ENCODE data around the gene LIAS. TPM values are rescaled to one million over a fixed set of nuclear protein-coding genes. Genes with fewer than 3 reads are reported as not detected.
"Not testable (repeated sequence)": the region's sequence is repeated elsewhere in the genome, so short reads cannot be mapped to it uniquely, and the experiment has no call there.

Gene LIAS
- total RNA-seq, 1 donor: 6.9 TPM

DNA sequence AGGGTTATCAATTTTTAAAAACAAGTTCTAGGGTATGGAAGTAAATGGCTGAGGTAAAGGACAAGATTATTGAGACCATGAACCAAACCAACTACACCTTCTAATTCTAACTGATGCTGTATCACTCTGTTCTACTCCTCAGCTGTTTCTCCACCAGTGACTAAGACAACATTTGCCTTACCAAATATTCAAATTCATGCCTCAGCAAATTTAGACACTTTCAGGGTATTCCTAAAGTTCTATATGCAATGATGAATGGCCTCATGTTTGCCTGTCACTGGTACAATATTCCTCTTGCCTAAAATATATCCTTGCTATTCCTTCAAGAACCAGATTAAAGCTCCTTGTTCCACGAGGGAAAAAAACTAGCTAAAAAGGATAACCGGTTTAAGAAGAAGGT lies 5.1 kb upstream of the LIAS start:
- no peak for DNase-seq (ENCODE audit: low read depth)
- H3K4me3 ChIP-seq (ENCODE audit: low read depth, low read length): no peak overlapping the region
- TF ChIP-seq, protein P1, sequence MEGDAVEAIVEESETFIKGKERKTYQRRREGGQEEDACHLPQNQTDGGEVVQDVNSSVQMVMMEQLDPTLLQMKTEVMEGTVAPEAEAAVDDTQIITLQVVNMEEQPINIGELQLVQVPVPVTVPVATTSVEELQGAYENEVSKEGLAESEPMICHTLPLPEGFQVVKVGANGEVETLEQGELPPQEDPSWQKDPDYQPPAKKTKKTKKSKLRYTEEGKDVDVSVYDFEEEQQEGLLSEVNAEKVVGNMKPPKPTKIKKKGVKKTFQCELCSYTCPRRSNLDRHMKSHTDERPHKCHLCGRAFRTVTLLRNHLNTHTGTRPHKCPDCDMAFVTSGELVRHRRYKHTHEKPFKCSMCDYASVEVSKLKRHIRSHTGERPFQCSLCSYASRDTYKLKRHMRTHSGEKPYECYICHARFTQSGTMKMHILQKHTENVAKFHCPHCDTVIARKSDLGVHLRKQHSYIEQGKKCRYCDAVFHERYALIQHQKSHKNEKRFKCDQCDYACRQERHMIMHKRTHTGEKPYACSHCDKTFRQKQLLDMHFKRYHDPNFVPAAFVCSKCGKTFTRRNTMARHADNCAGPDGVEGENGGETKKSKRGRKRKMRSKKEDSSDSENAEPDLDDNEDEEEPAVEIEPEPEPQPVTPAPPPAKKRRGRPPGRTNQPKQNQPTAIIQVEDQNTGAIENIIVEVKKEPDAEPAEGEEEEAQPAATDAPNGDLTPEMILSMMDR (IDR thresholded peaks at IDR 0.05; ENCODE audit: insufficient read depth, low read depth, low read length): no peak

- H3K4me3 ChIP-seq (ENCODE audit: low read depth, low read length): no peak overlapping the region
- TF ChIP-seq, protein P1 (IDR thresholded peaks at IDR 0.05; ENCODE audit: insufficient read depth, low read depth, low read length): no peak
- no peak for DNase-seq (ENCODE audit: low read depth)
These were observed 3.4 kb upstream of the LIAS start for GRCh38 chr4:39455486-39455885.

DNA sequence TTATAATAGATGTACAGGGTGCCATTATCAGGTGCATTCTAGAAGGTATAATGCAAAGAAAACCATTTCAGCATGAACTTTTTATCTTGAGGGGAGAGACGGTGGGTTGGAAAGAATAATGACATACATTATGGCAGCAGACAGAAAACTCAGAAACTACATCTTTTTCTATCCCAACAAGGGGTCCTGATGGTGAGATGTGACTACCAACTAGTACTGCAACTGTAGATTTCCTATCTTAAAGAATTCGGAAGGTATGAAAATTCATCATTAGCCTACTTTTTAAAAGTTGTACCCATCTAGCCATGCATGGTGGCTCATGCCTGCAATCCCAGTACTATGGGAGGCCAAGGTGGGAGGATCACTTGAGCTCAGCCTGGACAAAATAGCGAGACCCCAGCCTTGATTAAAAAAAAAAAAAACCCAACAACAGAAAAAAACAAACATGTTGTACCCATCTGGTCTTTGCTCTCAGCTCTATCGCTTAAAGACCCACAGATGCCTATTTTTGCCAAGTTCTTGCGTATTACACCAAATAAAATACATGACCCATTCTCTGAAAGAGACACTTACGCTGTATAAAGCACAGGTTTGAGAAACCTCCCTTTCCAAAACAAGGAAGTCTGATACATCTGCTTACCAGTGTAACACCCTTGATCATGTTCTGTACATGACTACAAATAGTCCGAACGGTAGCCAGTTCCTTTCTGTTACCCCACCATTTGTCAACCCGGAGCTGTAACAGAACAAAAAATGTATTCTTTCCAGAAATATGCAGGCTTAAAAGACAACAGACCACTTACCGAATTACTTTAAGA lies 1.7 kb upstream of the LIAS start:
- DNase-seq (ENCODE audit: low read depth): no peak
- TF ChIP-seq, protein P1 (IDR thresholded peaks at IDR 0.05; ENCODE audit: insufficient read depth, low read depth, low read length): no peak
- peak overlapping the region; percentile 98 for H3K4me3 ChIP-seq (ENCODE audit: low read depth, low read length)

DNA sequence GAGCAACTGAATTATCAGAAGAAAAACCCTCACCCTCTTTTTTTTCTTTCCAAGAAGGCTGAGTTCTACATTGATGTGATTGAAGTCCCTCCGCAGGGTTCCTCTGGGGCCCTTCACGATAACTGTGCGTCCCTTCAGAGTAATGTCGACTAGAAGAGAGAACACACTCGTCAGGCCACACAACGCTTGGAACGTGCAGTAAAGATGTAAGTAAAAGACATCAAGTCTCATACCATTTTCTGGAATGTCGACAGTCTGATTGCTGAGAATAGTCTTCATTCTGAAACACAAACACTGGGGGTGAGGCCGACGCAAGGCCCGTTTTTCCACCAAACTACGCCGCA lies 723 bp upstream of the LIAS start:
- DNase-seq (ENCODE audit: low read depth): not testable (repeated sequence)
- peak overlapping the region; percentile 98 for H3K4me3 ChIP-seq (ENCODE audit: low read depth, low read length)

GRCh38 chr4:39464886-39465501 lies 6.1 kb downstream of the LIAS start:
- DNase-seq (ENCODE audit: low read depth): peak; percentile 93
- no peak overlapping the region for H3K4me3 ChIP-seq (ENCODE audit: low read depth, low read length)
- TF ChIP-seq, protein P1 (IDR thresholded peaks at IDR 0.05; ENCODE audit: insufficient read depth, low read depth, low read length): peak; percentile 32

DNA sequence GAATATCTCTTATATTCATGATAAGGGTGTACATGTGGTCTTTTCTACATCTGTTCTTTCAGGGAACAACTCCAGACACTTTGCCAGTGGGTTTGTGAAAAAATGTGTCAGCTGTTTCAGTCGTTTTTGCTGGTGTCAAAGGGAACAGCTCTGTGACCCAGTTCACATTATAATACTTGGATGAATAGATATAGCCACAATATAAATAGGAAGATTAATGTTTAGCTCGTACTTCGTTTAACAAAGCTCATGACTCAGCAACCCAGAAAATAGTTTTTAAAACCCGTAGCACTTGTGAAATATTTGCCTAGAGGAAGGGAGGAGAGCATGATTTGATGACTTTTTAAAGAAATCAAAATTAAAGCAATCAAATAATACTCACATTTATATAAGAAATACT lies 7.9 kb downstream of the LIAS start:
- no peak overlapping the region for H3K4me3 ChIP-seq (ENCODE audit: low read depth, low read length)
- TF ChIP-seq, protein P1 (IDR thresholded peaks at IDR 0.05; ENCODE audit: insufficient read depth, low read depth, low read length): no peak
- peak; percentile 64 for DNase-seq (ENCODE audit: low read depth)

- no peak for DNase-seq (ENCODE audit: low read depth)
- TF ChIP-seq, protein P1 (IDR thresholded peaks at IDR 0.05; ENCODE audit: insufficient read depth, low read depth, low read length): no peak
- no peak overlapping the region for H3K4me3 ChIP-seq (ENCODE audit: low read depth, low read length)
These were observed 8.6 kb downstream of the LIAS start for GRCh38 chr4:39467464-39467863.
